ENCODE results near the gene PDE8B.

DNA sequence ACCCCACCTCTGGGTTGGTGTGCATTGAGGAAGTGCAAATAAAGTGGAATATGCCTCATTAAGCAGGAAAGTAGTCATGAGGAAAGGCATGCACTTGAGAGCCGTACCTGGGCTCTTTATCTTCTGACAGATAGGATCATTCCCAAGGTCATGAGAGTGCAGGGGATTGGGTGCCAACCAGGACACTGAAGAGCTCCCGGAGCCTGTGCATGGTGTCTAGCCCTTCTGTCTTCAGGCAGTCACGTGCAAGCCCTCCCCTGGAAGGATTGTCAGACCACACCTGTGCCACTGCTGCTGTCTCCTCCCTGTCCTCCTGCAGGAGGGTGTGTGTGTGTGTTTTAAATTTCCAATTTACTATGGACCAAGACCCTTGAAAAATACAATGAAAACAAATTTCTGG lies 69.6 kb downstream of the PDE8B start:
- TF ChIP-seq, protein P1, sequence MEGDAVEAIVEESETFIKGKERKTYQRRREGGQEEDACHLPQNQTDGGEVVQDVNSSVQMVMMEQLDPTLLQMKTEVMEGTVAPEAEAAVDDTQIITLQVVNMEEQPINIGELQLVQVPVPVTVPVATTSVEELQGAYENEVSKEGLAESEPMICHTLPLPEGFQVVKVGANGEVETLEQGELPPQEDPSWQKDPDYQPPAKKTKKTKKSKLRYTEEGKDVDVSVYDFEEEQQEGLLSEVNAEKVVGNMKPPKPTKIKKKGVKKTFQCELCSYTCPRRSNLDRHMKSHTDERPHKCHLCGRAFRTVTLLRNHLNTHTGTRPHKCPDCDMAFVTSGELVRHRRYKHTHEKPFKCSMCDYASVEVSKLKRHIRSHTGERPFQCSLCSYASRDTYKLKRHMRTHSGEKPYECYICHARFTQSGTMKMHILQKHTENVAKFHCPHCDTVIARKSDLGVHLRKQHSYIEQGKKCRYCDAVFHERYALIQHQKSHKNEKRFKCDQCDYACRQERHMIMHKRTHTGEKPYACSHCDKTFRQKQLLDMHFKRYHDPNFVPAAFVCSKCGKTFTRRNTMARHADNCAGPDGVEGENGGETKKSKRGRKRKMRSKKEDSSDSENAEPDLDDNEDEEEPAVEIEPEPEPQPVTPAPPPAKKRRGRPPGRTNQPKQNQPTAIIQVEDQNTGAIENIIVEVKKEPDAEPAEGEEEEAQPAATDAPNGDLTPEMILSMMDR (IDR thresholded peaks at IDR 0.05; ENCODE audit: low read length) = no peak
- TF ChIP-seq EZH2 (optimal IDR thresholded peaks at IDR 0.05; ENCODE audit: low read depth, low read length) = no peak

Measured in MM.1S (cell line).